ENCODE results near the gene CAMK2B. TPM values are rescaled to one million over a fixed set of nuclear protein-coding genes. Genes with fewer than 3 reads are reported as not detected.

CAMK2B gene
- total and polyA plus RNA-seq, 2 experiments from 2014 or later: not detected

- TF ChIP-seq ETS1 (IDR thresholded peaks at IDR 0.05): no peak
- no peak for TF ChIP-seq EZH2 (IDR thresholded peaks at IDR 0.05; ENCODE audit: low read depth, unreplicated experiment)
- no peak for TF ChIP-seq CREB1 (CRISPR knock-in tag; IDR thresholded peaks at IDR 0.05; ENCODE audit: low read depth)
These were observed 43.4 kb downstream of the CAMK2B start (continued) for GRCh38 chr7:44281811-44282600.

DNA sequence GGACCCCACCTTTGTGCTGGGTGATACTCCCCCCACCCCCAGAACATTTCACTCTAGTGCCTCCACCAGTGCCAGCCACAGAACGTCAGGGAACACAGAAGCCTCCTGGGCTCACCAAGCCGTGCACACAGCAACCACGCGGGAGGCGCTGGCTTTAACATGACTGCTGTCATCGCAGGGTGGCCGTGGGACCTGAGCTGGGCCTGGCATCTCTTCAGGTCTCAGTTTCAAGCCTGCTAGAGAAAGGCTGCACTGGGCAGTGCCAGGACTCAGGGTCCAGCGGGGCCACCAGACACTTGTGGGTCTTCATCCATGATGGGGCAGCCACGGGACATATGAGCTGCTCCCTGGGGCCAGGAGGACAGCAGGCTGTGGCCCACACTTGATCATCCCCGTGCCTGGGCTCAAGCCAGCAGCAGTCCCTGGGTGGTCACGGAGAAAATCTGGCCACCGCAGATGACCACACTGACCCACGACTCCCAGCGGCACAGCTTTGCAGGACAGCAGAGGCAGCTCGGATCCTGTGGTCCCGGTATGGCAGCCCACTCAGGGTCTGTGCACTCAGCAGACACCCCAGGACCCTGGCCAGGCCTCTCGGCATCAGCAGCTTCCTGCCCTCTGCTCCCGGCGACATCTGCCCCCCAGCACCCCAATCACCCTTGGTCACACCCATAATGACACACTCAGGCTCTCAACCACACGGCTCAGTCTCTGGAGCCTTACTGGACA, 44.2 kb downstream of the CAMK2B start:
- DNase-seq (ENCODE audit: low spot score) (no peak), ATAC-seq (no peak)
- H3K27me3 Mint-ChIP-seq (ENCODE audit: insufficient read depth, low read depth, poor library complexity): peaks cover 9% of the 10 kb centered on the region
- H3K9me3 Mint-ChIP-seq: no peaks in the 10 kb centered on the region; the same call in 2 of the 3 replicates
- no peaks in the 10 kb centered on the region for H4K20me1 ChIP-seq (replicated peaks; ENCODE audit: insufficient read depth)
- TF ChIP-seq ZNF331 (CRISPR knock-in tag; IDR thresholded peaks at IDR 0.05; ENCODE audit: low read depth) (no peak), EZH2 (IDR thresholded peaks at IDR 0.05; ENCODE audit: low read depth, unreplicated experiment) (no peak), JUNB (IDR thresholded peaks at IDR 0.05; ENCODE audit: unreplicated experiment) (no peak)
- TF ChIP-seq, protein P1, sequence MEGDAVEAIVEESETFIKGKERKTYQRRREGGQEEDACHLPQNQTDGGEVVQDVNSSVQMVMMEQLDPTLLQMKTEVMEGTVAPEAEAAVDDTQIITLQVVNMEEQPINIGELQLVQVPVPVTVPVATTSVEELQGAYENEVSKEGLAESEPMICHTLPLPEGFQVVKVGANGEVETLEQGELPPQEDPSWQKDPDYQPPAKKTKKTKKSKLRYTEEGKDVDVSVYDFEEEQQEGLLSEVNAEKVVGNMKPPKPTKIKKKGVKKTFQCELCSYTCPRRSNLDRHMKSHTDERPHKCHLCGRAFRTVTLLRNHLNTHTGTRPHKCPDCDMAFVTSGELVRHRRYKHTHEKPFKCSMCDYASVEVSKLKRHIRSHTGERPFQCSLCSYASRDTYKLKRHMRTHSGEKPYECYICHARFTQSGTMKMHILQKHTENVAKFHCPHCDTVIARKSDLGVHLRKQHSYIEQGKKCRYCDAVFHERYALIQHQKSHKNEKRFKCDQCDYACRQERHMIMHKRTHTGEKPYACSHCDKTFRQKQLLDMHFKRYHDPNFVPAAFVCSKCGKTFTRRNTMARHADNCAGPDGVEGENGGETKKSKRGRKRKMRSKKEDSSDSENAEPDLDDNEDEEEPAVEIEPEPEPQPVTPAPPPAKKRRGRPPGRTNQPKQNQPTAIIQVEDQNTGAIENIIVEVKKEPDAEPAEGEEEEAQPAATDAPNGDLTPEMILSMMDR (conservative IDR thresholded peaks at IDR 0.05; ENCODE audit: low read depth in 2 of 2): no peak
- H3K4me3 ChIP-seq: no peak overlapping the region
- no peak overlapping the region for H3K4me3 Mint-ChIP-seq
- H3K4me1 ChIP-seq (ENCODE audit: insufficient read depth): no peaks in the 10 kb centered on the region
- H3K36me3 Mint-ChIP-seq (ENCODE audit: low read depth): no peaks in the 10 kb centered on the region
- H3K27ac ChIP-seq (ENCODE audit: low read depth): no peak overlapping the region
- H3K27ac Mint-ChIP-seq: no peak overlapping the region
- H2AFZ ChIP-seq: no peak overlapping the region
- no peaks in the 10 kb centered on the region for H3K79me2 ChIP-seq (replicated peaks; ENCODE audit: insufficient read depth)
- no peaks in the 10 kb centered on the region for H3K9me2 ChIP-seq (ENCODE audit: insufficient read depth)
- no peaks in the 10 kb centered on the region for H3K27me3 ChIP-seq (ENCODE audit: insufficient read depth)
- no peak overlapping the region for H3K4me2 ChIP-seq
- H3K36me3 ChIP-seq (ENCODE audit: insufficient read depth): no peaks in the 10 kb centered on the region
- H3K4me1 Mint-ChIP-seq: no peaks in the 10 kb centered on the region
- no peaks in the 10 kb centered on the region for H3F3A ChIP-seq (replicated peaks; ENCODE audit: low read depth)

GRCh38 chr7:44280636-44280992, 44.8 kb downstream of the CAMK2B start:
- Histone ChIP-seq H2AFZ (no peak overlapping the region), H3K4me1 (ENCODE audit: insufficient read depth) (peaks cover 3% of the 10 kb centered on the region), H3K27me3 (ENCODE audit: insufficient read depth) (peaks cover under 1% of the 10 kb centered on the region; the same call in 1 of the 2 replicates), H3K27ac (ENCODE audit: low read depth) (no peak overlapping the region), H3K79me2 (replicated peaks; ENCODE audit: insufficient read depth) (no peaks in the 10 kb centered on the region), H3K4me3 (no peak overlapping the region), H4K20me1 (replicated peaks; ENCODE audit: insufficient read depth) (no peaks in the 10 kb centered on the region), H3F3A (replicated peaks; ENCODE audit: low read depth) (no peaks in the 10 kb centered on the region), H3K4me2 (no peak overlapping the region), H3K9me2 (ENCODE audit: insufficient read depth) (no peaks in the 10 kb centered on the region), H3K36me3 (ENCODE audit: insufficient read depth) (no peaks in the 10 kb centered on the region)
- Mint-ChIP-seq H3K27me3 (ENCODE audit: insufficient read depth, low read depth, poor library complexity) (peaks cover 10% of the 10 kb centered on the region), H3K4me1 (peaks cover 3% of the 10 kb centered on the region; the same call in 2 of the 3 replicates), H3K27ac (no peak overlapping the region), H3K9me3 (no peaks in the 10 kb centered on the region; the same call in 2 of the 3 replicates), H3K4me3 (no peak overlapping the region), H3K36me3 (ENCODE audit: low read depth) (no peaks in the 10 kb centered on the region)
- ATAC-seq: no peak
- no peak for DNase-seq (ENCODE audit: low spot score)
- TF ChIP-seq, protein P1 (conservative IDR thresholded peaks at IDR 0.05; ENCODE audit: low read depth in 2 of 2): no peak
- no peak for TF ChIP-seq ZNF331 (CRISPR knock-in tag; IDR thresholded peaks at IDR 0.05; ENCODE audit: low read depth)
- TF ChIP-seq POLR2AphosphoS5 (IDR thresholded peaks at IDR 0.05; ENCODE audit: low read depth): no peak
- no peak for TF ChIP-seq JUNB (IDR thresholded peaks at IDR 0.05; ENCODE audit: unreplicated experiment)
- TF ChIP-seq EZH2 (IDR thresholded peaks at IDR 0.05; ENCODE audit: low read depth, unreplicated experiment): no peak
- no peak for TF ChIP-seq EZH2phosphoT487 (IDR thresholded peaks at IDR 0.05; ENCODE audit: unreplicated experiment)
- no peak for TF ChIP-seq NANOG (IDR thresholded peaks at IDR 0.05; ENCODE audit: borderline replicate concordance)
- no peak for TF ChIP-seq STAT1 (IDR thresholded peaks at IDR 0.05; ENCODE audit: unreplicated experiment)
- no peak for TF ChIP-seq ETS1 (IDR thresholded peaks at IDR 0.05)
- no peak for TF ChIP-seq ZNF114 (CRISPR knock-in tag; IDR thresholded peaks at IDR 0.05)

Data from GM23338 (cell line).